HCT116 (cell line): ENCODE measurements around the gene PKNOX2. TPM values are rescaled to one million over a fixed set of nuclear protein-coding genes. Genes with fewer than 3 reads are reported as not detected.

Experiments
- CTCF ChIP-seq, 3 experiments: fragments of 200-600 bp in 1 of 3; sonication (generic) in 1 of 3; IDR thresholded peaks in 2 of 3; conservative IDR thresholded peaks in 1 of 3; 2 replicates each; pipeline ENCODE4 v1.5.1; 2012 to 2017; ENCODE audit warnings: low read depth in 2 of 3, low read length in 2 of 3, antibody characterized with exemption in 1 of 3, borderline replicate concordance in 1 of 3, control low read depth in 1 of 3, mild to moderate bottlenecking in 1 of 3, mixed read lengths in 1 of 3, mixed run types in 1 of 3, moderate library complexity in 1 of 3; ENCODE audit not compliant: insufficient read depth in 1 of 3
- EGR1 ChIP-seq: IDR thresholded peaks from 2 replicates; pipeline ENCODE4 v1.6.1; 2012; ENCODE audit warnings: low read depth
- ELF1 ChIP-seq: IDR thresholded peaks from 2 replicates; pipeline ENCODE4 v1.6.1; 2012; ENCODE audit warnings: low read depth, borderline replicate concordance
- EZH2 ChIP-seq: fragments of 200-600 bp; sonication (generic); IDR thresholded peaks from 2 replicates; pipeline ENCODE4 v1.6.1; 2017; ENCODE audit warnings: antibody characterized with exemption, mixed run types
- EZH2phosphoT487 ChIP-seq: fragments of 200-600 bp; IDR thresholded peaks from 2 replicates; pipeline ENCODE4 v1.6.1; 2018; ENCODE audit warnings: antibody characterized with exemption, borderline replicate concordance
- FOSL1 ChIP-seq: IDR thresholded peaks from 2 replicates; pipeline ENCODE4 v1.6.1; 2012; ENCODE audit warnings: low read depth
- MAX ChIP-seq: IDR thresholded peaks from 2 replicates; pipeline ENCODE4 v1.6.1; 2012
- POLR2A ChIP-seq: IDR thresholded peaks from 2 replicates; pipeline ENCODE4 v1.7.0; 2011; ENCODE audit warnings: borderline replicate concordance; ENCODE audit not compliant: insufficient read depth, insufficient read length; ENCODE audit errors: extremely low read depth
- REST ChIP-seq: IDR thresholded peaks from 2 replicates; pipeline ENCODE4 v1.6.1; 2012; ENCODE audit warnings: low read depth
- SRF ChIP-seq: IDR thresholded peaks from 2 replicates; pipeline ENCODE4 v1.6.1; 2012; ENCODE audit warnings: low read depth
- ZNF274 ChIP-seq: fragments of 200-500 bp; sonication (Bioruptor generic); IDR thresholded peaks from 2 replicates; pipeline ENCODE4 v1.6.1; 2014; ENCODE audit warnings: mild to moderate bottlenecking, low read depth, low read length, inconsistent platforms
- total RNA-seq: library from RNA; stranded (reverse); gene quantifications from one replicate; pipeline ENCODE4 v1.2.1, GENCODE V29; 2021; ENCODE audit not compliant: unreplicated experiment
- TF ChIP-seq, protein P1 (sequence below): IDR thresholded peaks from 2 replicates; pipeline ENCODE4 v1.6.1; 2012

Gene PKNOX2
- total RNA-seq, 1 experiment from 2014 or later, result 0.20 TPM

DNA sequence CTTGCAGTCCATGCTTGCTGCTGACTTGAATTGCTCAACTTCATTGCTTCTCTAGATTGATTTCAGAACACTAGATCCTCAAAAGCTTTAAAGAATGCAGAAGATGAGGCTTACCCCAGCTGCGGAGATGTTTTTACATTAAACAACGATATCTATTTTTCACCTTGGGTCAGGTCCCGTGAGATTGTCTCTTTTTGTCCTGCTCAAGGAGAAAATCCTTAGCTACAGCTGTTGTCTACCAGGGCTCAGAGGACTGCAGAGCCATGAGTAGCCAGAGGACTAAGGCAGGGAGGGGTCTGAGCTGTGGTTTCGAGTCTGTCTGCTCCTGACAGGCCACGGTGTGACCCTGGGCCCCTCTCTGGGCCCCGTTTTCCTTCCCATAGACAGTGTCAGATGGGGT, 51.4 kb downstream of the PKNOX2 start (continued):
- TF ChIP-seq REST (no peak), FOSL1 (no peak), POLR2A (no peak), CTCF (IDR thresholded peaks at IDR 0.05 in 2 of 3, conservative IDR thresholded peaks at IDR 0.05 in 1 of 3; ENCODE audit: borderline replicate concordance in 1 of 3, insufficient read depth in 1 of 3, low read depth in 2 of 3, low read length in 2 of 3) (no peak), EZH2 (no peak), EGR1 (no peak), ZNF274 (no peak), SRF (no peak), EZH2phosphoT487 (no peak), ELF1 (no peak), MAX (no peak)
- TF ChIP-seq, protein P1, sequence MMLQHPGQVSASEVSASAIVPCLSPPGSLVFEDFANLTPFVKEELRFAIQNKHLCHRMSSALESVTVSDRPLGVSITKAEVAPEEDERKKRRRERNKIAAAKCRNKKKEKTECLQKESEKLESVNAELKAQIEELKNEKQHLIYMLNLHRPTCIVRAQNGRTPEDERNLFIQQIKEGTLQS, result no peak
- TF ChIP-seq, all 23 proteins: peak for 0
